ENCODE measurements around the gene MBD3L4.
"Not testable (repeated sequence)": the region's sequence is repeated elsewhere in the genome, so short reads cannot be mapped to it uniquely, and the experiment has no call there.

MBD3L4 gene

GRCh38 chr19:7040079-7040478, at the start of gene MBD3L4:
Gene MBD3L4 (minus strand): TSS chr19:7040179. CDS start chr19:7040144, 35 bp downstream.
- not testable (repeated sequence) for DNase-seq (ENCODE audit: low spot score)

GRCh38 chr19:7088999-7089398, 49.0 kb upstream of the MBD3L4 start:
- no peak for DNase-seq (ENCODE audit: low spot score)

- no peak for DNase-seq (ENCODE audit: low spot score)
Observed at GRCh38 chr19:7083076-7083956, 43.3 kb upstream of the MBD3L4 start.

GRCh38 chr19:7078008-7078407, 38.0 kb upstream of the MBD3L4 start:
- DNase-seq (ENCODE audit: low spot score), result peak; percentile 28

GRCh38 chr19:7076151-7076550, 36.2 kb upstream of the MBD3L4 start:
- DNase-seq (ENCODE audit: low spot score), result no peak

GRCh38 chr19:7074705-7075282, 34.8 kb upstream of the MBD3L4 start:
- no peak for DNase-seq (ENCODE audit: low spot score)

- no peak for DNase-seq (ENCODE audit: low spot score)
Observed at GRCh38 chr19:7072541-7072940, 32.6 kb upstream of the MBD3L4 start.

GRCh38 chr19:7069904-7070226, 29.9 kb upstream of the MBD3L4 start:
- DNase-seq (ENCODE audit: low spot score), result peak; percentile 52

- DNase-seq (ENCODE audit: low spot score), result peak; percentile 95
Observed at GRCh38 chr19:7069042-7069903, 29.3 kb upstream of the MBD3L4 start, which contains the start of gene ZNF557. Gene ZNF557 (plus strand): TSS chr19:7069703. CDS start chr19:7075075, 5,372 bp downstream.

- no peak for DNase-seq (ENCODE audit: low spot score)
Observed at GRCh38 chr19:7068599-7068998, 28.6 kb upstream of the MBD3L4 start.

- DNase-seq (ENCODE audit: low spot score), result no peak
Observed at GRCh38 chr19:7067716-7068115, 27.7 kb upstream of the MBD3L4 start.

- peak; percentile 37 for DNase-seq (ENCODE audit: low spot score)
Observed at GRCh38 chr19:7067122-7067521, 27.1 kb upstream of the MBD3L4 start.

- no peak for DNase-seq (ENCODE audit: low spot score)
Observed at GRCh38 chr19:7063764-7064418, 23.9 kb upstream of the MBD3L4 start.

GRCh38 chr19:7063339-7063738, 23.4 kb upstream of the MBD3L4 start:
- no peak for DNase-seq (ENCODE audit: low spot score)

GRCh38 chr19:7059977-7060376, 20.0 kb upstream of the MBD3L4 start:
- DNase-seq (ENCODE audit: low spot score), result not testable (repeated sequence)

GRCh38 chr19:7058576-7058975, 18.6 kb upstream of the MBD3L4 start, which contains the start of gene MBD3L3:
Gene MBD3L3 (minus strand): TSS chr19:7058676. CDS start chr19:7058605, 71 bp downstream.
- not testable (repeated sequence) for DNase-seq (ENCODE audit: low spot score)

- DNase-seq (ENCODE audit: low spot score), result not testable (repeated sequence)
Observed at GRCh38 chr19:7056371-7056770, 16.4 kb upstream of the MBD3L4 start.

- DNase-seq (ENCODE audit: low spot score), result not testable (repeated sequence)
Observed at GRCh38 chr19:7055679-7056078, 15.7 kb upstream of the MBD3L4 start.

GRCh38 chr19:7054635-7055368, 14.8 kb upstream of the MBD3L4 start:
- not testable (repeated sequence) for DNase-seq (ENCODE audit: low spot score)

- not testable (repeated sequence) for DNase-seq (ENCODE audit: low spot score)
Observed at GRCh38 chr19:7052896-7053295, 12.9 kb upstream of the MBD3L4 start.

GRCh38 chr19:7051421-7051820, 11.4 kb upstream of the MBD3L4 start:
- DNase-seq (ENCODE audit: low spot score), result not testable (repeated sequence)
